Testis (tissue), 2 donors: Measurements from ENCODE around the gene TNFAIP6.
"Not testable (repeated sequence)": the region's sequence is repeated elsewhere in the genome, so short reads cannot be mapped to it uniquely, and the experiment has no call there.

ENCODE experiments used
- CTCF ChIP-seq, 3 experiments: fragments of 450-650 bp in 2 of 3; fragments of 200-600 bp in 1 of 3; sonication (generic) in 1 of 3; IDR thresholded peaks; one replicate each; pipeline ENCODE4 v1.5.1; 2016 to 2019; ENCODE audit warnings: antibody characterized with exemption in 3 of 3, mild to moderate bottlenecking in 2 of 3, moderate library complexity in 1 of 3
- POLR2A ChIP-seq: fragments of 450-650 bp; IDR thresholded peaks from one replicate; pipeline ENCODE4 v1.6.1; 2017; ENCODE audit warnings: antibody characterized with exemption, mild to moderate bottlenecking, moderate library complexity

GRCh38 chr2:151344191-151344590 is 13.2 kb upstream of the TNFAIP6 start:
- not testable (repeated sequence) for TF ChIP-seq CTCF (IDR thresholded peaks at IDR 0.05); POLR2A
